GM20000 (cell line): Measurements from ENCODE around the gene PKP2.
"Not testable (repeated sequence)": the region's sequence is repeated elsewhere in the genome, so short reads cannot be mapped to it uniquely, and the experiment has no call there.

Source experiments
- DNase-seq: peaks from one replicate; pipeline ENCODE4 v3.0.0; 2012; ENCODE audit warnings: low spot score
- CTCF ChIP-seq: IDR thresholded peaks from 2 replicates; pipeline ENCODE4 v1.5.1; 2012; ENCODE audit warnings: mild to moderate bottlenecking, control low read depth; ENCODE audit errors: extremely low read depth, missing control alignments

PKP2 gene

GRCh38 chr12:32894566-32894965 is 2.0 kb downstream of the PKP2 start:
- no peak for DNase-seq
- TF ChIP-seq CTCF: no peak

DNA sequence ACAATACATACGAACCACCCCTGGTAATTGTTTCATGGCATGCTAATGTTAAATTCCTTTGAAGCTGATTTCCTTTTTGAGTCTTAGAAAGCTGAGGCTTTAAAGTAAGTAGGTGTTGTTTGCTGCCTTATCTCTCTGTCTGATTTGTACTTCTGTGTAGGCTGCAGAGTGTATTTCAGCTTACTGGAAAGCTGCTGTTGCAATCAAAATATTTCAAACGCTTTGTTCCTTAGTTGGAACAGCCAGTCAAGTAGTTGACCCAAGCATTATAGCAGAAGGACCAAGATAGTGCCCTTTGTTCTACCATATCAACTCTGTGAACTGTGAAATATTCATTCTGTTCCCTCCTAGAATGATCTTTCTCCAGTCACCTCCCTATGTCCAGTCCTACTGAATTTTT is 3.1 kb downstream of the PKP2 start:
- TF ChIP-seq CTCF: no peak
- no peak for DNase-seq

- no peak for TF ChIP-seq CTCF
- no peak for DNase-seq
Measured at GRCh38 chr12:32893043-32893442, 3.5 kb downstream of the PKP2 start.

GRCh38 chr12:32892369-32892768 is 4.2 kb downstream of the PKP2 start:
- DNase-seq: not testable (repeated sequence)

DNA sequence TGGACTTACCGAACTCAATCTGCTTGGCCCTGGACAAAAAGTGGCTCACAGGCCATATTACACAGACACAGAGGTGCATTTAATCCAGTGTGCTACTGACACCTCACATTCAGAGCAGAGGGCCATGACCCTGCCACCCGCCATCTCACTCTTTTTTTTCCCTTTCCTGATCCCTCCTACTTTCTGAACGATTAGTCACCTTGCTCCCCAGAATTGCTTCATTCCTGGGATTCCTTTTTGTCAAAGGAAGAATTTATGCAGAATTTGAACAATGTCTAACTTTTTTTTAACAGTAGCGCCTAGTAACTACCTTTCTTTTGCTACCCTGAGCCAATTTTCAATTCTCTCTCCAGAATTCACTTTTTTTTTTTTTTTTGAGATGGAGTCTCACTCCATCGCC is 4.6 kb downstream of the PKP2 start:
- TF ChIP-seq CTCF: no peak
- no peak for DNase-seq

DNA sequence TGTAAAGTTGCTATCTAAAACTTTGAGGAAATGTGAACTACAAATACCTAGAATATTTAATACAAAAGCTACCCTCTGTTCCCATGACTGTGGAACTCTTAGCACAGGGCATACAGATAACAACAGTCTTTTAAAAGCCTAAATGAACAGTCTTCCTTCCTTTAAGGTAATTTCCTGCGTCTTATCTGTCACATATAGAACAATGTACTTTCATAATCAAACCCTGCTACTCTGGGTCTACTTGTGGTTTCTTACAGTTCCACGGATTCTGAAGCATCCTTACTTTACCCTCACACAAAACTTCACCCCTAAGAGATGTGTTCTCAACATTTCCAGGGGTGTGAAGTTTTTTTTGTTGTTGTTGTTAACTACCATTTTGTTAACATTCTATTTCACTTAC is 5.1 kb downstream of the PKP2 start:
- TF ChIP-seq CTCF: no peak
- DNase-seq: no peak

DNA sequence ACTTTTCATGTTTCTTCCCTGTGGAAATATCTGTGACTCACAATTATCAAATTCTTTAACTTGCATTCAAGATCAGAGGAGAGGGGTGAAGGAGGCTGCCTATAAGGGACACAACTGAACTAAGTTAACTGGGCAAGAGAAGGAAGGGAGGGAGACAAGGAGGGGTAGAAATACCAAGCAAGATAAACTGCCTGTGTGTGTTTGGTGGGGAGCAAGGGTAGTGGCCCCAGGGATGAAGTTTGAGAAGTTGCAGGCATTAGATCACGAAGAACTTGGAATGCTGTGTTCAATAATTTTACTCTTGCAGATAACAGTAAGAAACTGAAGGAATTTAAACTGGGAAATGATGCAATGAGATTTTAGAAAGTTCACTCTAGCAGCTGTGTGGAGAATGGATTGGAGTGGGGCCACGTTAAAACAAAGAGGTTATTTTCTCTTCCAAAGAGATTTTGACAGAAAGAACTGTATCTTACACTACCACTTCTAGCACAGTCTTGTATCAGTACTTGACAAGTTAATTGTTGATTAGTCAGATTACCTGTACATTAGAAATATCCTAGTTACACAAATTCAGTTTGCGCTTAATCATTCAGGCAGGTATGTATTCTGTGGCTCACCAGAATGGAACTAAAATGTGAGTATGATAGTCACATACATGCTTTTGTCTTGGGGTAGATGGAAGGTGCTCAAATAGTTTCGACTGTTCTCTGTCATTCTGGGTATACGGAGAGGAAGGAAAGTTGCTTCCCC is 7.4 kb downstream of the PKP2 start:
- no peak for TF ChIP-seq CTCF
- DNase-seq: no peak

- DNase-seq: no peak
- TF ChIP-seq CTCF: no peak
Measured at GRCh38 chr12:32887058-32887457, 9.5 kb downstream of the PKP2 start.
